Duodenal mucosa (tissue), 2 donors: ENCODE data around the gene NUMB.

Experiments used
- H3K27ac ChIP-seq: one replicate; pipeline ENCODE4 v1.7.0; 2013; ENCODE audit warnings: low read depth, low read length
- H3K27me3 ChIP-seq, 2 donors: one replicate each; pipeline ENCODE4 v1.7.0; 2013; ENCODE audit warnings: low read length in 2 of 2, control low read depth in 1 of 2; ENCODE audit not compliant: insufficient read depth in 2 of 2, control insufficient read depth in 1 of 2
- H3K36me3 ChIP-seq, 2 donors: one replicate each; pipeline ENCODE4 v1.7.0; 2013; ENCODE audit warnings: low read length in 2 of 2, control low read depth in 1 of 2; ENCODE audit not compliant: insufficient read depth in 2 of 2, control insufficient read depth in 1 of 2
- H3K4me1 ChIP-seq, 2 donors: one replicate each; pipeline ENCODE4 v1.7.0; 2013; ENCODE audit warnings: low read length in 2 of 2, control low read depth in 1 of 2; ENCODE audit not compliant: insufficient read depth in 2 of 2, control insufficient read depth in 1 of 2
- H3K4me3 ChIP-seq, 2 donors: one replicate each; pipeline ENCODE4 v1.7.0; 2013; ENCODE audit warnings: low read length in 2 of 2, low read depth in 1 of 2
- H3K9ac ChIP-seq, 2 donors: one replicate each; pipeline ENCODE4 v1.7.0; 2013; ENCODE audit warnings: low read length in 2 of 2, low read depth in 1 of 2
- H3K9me3 ChIP-seq, 2 donors: one replicate each; pipeline ENCODE4 v1.7.0; 2013; ENCODE audit warnings: low read length in 2 of 2, control low read depth in 1 of 2; ENCODE audit not compliant: control insufficient read depth in 1 of 2

The NUMB gene

GRCh38 chr14:73251516-73252215 is 206.7 kb downstream of the NUMB start:
- no peaks in the 10 kb centered on the region for H3K27me3 ChIP-seq

GRCh38 chr14:73250781-73251500 is 207.4 kb downstream of the NUMB start:
- no peaks in the 10 kb centered on the region for H3K27me3 ChIP-seq
- no peak overlapping the region for H3K4me3 ChIP-seq
- H3K4me1 ChIP-seq = no peaks in the 10 kb centered on the region
- H3K9ac ChIP-seq = no peak overlapping the region
- no peak overlapping the region for H3K27ac ChIP-seq
- H3K36me3 ChIP-seq = no peaks in the 10 kb centered on the region
- no peaks in the 10 kb centered on the region for H3K9me3 ChIP-seq

More at GRCh38 chr14:73251516-73252215, 206.7 kb downstream of the NUMB start:
- Histone ChIP-seq H3K9me3 (no peaks in the 10 kb centered on the region), H3K27ac (no peak overlapping the region), H3K36me3 (no peaks in the 10 kb centered on the region), H3K9ac (no peak overlapping the region), H3K4me1 (no peaks in the 10 kb centered on the region), H3K4me3 (no peak overlapping the region)

- no peak overlapping the region for H3K4me3 ChIP-seq
- no peaks in the 10 kb centered on the region for H3K4me1 ChIP-seq
- H3K27me3 ChIP-seq = no peaks in the 10 kb centered on the region
- no peak overlapping the region for H3K9ac ChIP-seq
- H3K36me3 ChIP-seq = no peaks in the 10 kb centered on the region
- H3K27ac ChIP-seq = no peak overlapping the region
- H3K9me3 ChIP-seq = no peaks in the 10 kb centered on the region
Observed at GRCh38 chr14:73250317-73250713, 208.0 kb downstream of the NUMB start.

- Histone ChIP-seq H3K36me3 (no peaks in the 10 kb centered on the region), H3K4me1 (no peaks in the 10 kb centered on the region), H3K27me3 (no peaks in the 10 kb centered on the region), H3K27ac (no peak overlapping the region), H3K9me3 (no peaks in the 10 kb centered on the region), H3K9ac (no peak overlapping the region), H3K4me3 (no peak overlapping the region)
Observed at GRCh38 chr14:73249564-73250316, 208.6 kb downstream of the NUMB start.

GRCh38 chr14:73249108-73249507 is 209.2 kb downstream of the NUMB start:
- no peaks in the 10 kb centered on the region for H3K36me3 ChIP-seq
- no peaks in the 10 kb centered on the region for H3K4me1 ChIP-seq
- no peak overlapping the region for H3K27ac ChIP-seq
- H3K27me3 ChIP-seq = no peaks in the 10 kb centered on the region
- no peaks in the 10 kb centered on the region for H3K9me3 ChIP-seq
- no peak overlapping the region for H3K4me3 ChIP-seq
- H3K9ac ChIP-seq = no peak overlapping the region

GRCh38 chr14:73248108-73248868 is 210.1 kb downstream of the NUMB start:
- Histone ChIP-seq H3K4me1 (no peaks in the 10 kb centered on the region), H3K27ac (no peak overlapping the region), H3K9me3 (no peaks in the 10 kb centered on the region), H3K36me3 (no peaks in the 10 kb centered on the region), H3K27me3 (no peaks in the 10 kb centered on the region), H3K9ac (no peak overlapping the region), H3K4me3 (no peak overlapping the region)

- no peaks in the 10 kb centered on the region for H3K27me3 ChIP-seq
- H3K4me1 ChIP-seq = peaks cover 0 to 4% of the 10 kb centered on the region in 2 donors
- H3K9ac ChIP-seq = no peak overlapping the region
- no peak overlapping the region for H3K27ac ChIP-seq
- H3K4me3 ChIP-seq = peak overlapping the region in 1 of 2 donors; percentile 57
- H3K36me3 ChIP-seq = no peaks in the 10 kb centered on the region
- H3K9me3 ChIP-seq = no peaks in the 10 kb centered on the region
Observed at GRCh38 chr14:73246387-73247150, 211.8 kb downstream of the NUMB start.

GRCh38 chr14:73245480-73246325 is 212.6 kb downstream of the NUMB start:
- Histone ChIP-seq H3K4me3 (peak overlapping the region; percentile 47 to 57), H3K27ac (no peak overlapping the region), H3K27me3 (no peaks in the 10 kb centered on the region), H3K9me3 (no peaks in the 10 kb centered on the region), H3K4me1 (peaks cover 0 to 4% of the 10 kb centered on the region in 2 donors), H3K36me3 (no peaks in the 10 kb centered on the region), H3K9ac (no peak overlapping the region)
